ENCODE measurements around the gene ADAMTSL3. TPM values are rescaled to one million over a fixed set of nuclear protein-coding genes. Genes with fewer than 3 reads are reported as not detected.

ADAMTSL3 gene
- total and polyA plus RNA-seq, 7 experiments from 2014 or later: not detected

DNA sequence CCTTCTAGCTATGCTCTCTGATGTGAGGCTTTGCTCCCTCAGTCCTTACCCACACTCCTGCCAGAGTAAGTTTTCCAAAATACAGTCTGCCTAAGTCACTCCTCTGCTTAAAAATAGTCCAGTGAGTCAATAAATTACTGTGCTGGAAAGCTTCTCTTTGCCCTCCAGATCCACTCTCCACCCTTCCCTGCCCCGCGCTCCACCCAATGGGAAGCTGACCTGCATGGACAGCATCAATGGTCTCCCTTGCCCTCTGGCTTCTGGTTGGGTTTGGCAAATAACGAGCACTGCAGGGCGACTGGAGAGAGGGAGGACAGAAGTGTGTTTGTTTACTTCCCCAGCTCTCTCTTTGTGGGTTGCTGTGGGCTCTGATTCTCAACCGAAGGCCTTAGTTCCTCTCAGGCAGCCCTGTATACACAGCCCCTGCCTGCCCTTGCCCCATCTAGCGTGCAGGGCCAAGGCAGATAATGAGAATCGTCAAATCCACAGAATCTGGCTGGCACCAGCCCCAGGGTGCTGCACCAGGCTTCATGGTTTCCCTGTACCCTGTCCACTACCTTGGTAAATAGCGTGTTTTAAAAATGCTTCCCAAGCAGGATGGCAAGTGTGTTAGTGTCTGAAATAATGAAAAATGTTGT is 110.4 kb downstream of the ADAMTSL3 start:
- CTCF ChIA-PET: no interaction called here
- H3K27me3 Mint-ChIP-seq: peaks cover 0 to 17% (median 5%) of the 10 kb centered on the region in 5 donors
- ATAC-seq (no peak), DNase-seq (no peak)
- peaks cover 0 to 9% (median 1%) of the 10 kb centered on the region in 11 donors for H3K9me3 Mint-ChIP-seq
- Histone ChIP-seq H3K4me1 (ENCODE audit: control insufficient read depth in 2 of 2, insufficient read depth in 2 of 2, low read length in 2 of 2) (no peaks in the 10 kb centered on the region), H3K4me3 (ENCODE audit: low read length) (no peak overlapping the region), H3K27me3 (ENCODE audit: control insufficient read depth in 2 of 2, insufficient read depth in 2 of 2, low read length in 2 of 2) (no peaks in the 10 kb centered on the region), H3K27ac (ENCODE audit: low read depth, low read length) (no peak overlapping the region), H3K9me3 (ENCODE audit: control insufficient read depth in 2 of 3, low read length in 3 of 3) (no peaks in the 10 kb centered on the region), H3K36me3 (ENCODE audit: control insufficient read depth in 2 of 3, insufficient read depth in 3 of 3, low read length in 3 of 3) (no peaks in the 10 kb centered on the region)
- POLR2A ChIA-PET: no interaction called here
- no peaks in the 10 kb centered on the region for H3K4me1 Mint-ChIP-seq
- H3K36me3 Mint-ChIP-seq: no peaks in the 10 kb centered on the region
- no peak overlapping the region for H3K4me3 Mint-ChIP-seq
- peak overlapping the region in 1 of 9 donors; percentile 21 for H3K27ac Mint-ChIP-seq
- intact Hi-C loops (cut with micrococcal nuclease): no loop called here

DNA sequence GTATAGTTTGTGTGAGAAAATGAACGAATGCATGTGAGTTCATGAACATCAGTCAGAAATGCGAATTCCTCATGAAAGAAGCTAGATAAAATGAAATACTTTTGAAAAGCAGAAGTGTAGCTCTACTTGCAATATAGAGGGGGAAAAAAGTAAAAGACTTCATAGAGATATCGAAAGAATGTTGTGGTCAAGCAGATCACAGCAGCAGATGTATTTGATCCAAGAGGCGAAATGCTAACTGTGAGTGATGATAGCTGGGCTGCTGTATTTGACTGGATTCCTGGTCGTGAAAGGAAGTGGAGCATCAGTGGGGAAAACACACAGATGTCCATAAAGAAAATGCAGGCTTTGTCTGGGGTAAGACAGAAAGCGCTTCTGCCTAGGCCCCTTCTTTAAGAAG is 112.4 kb downstream of the ADAMTSL3 start:
- H3K4me1 Mint-ChIP-seq: no peaks in the 10 kb centered on the region
- no peak overlapping the region for H3K27ac ChIP-seq (ENCODE audit: low read depth, low read length)
- H3K4me1 ChIP-seq (ENCODE audit: control insufficient read depth in 2 of 2, insufficient read depth in 2 of 2, low read length in 2 of 2): no peaks in the 10 kb centered on the region

DNA sequence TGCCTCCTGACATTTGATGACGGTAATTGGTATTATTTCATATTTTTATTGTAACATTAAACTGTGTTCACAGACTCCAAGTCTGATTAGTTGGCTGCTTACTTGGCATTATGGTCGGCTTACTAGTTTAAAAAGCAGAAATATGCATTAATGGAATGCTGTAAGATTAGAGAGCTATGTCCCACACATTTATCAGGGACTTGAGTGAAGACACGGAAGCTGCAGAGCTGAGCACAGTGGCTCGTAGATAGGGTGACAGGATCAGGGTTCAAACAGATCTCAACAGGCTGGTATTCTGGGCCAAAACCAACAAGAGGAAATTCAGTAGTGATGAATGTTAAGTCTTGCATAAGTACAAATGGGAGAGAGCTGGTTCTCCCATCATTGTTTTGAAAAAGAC is 113.8 kb downstream of the ADAMTSL3 start:
- ChIA-PET CTCF (interaction anchor here (0.9 kb wide), 1 partner anchor 10 kb away, joined by 3 read pairs; no protein-coding TSS in a partner anchor), POLR2A (no interaction called here)
- DNase-seq: no peak
- no peak for ATAC-seq
- Histone ChIP-seq H3K27ac (ENCODE audit: low read depth, low read length) (no peak overlapping the region), H3K9me3 (ENCODE audit: control insufficient read depth in 2 of 3, low read length in 3 of 3) (no peaks in the 10 kb centered on the region), H3K4me3 (ENCODE audit: low read length) (no peak overlapping the region), H3K36me3 (ENCODE audit: control insufficient read depth in 2 of 3, insufficient read depth in 3 of 3, low read length in 3 of 3) (no peaks in the 10 kb centered on the region), H3K27me3 (ENCODE audit: control insufficient read depth in 2 of 2, insufficient read depth in 2 of 2, low read length in 2 of 2) (no peaks in the 10 kb centered on the region), H3K4me1 (ENCODE audit: control insufficient read depth in 2 of 2, insufficient read depth in 2 of 2, low read length in 2 of 2) (no peaks in the 10 kb centered on the region)
- H3K27me3 Mint-ChIP-seq: peaks cover 0 to 25% (median 9%) of the 10 kb centered on the region in 5 donors
- no peaks in the 10 kb centered on the region for H3K36me3 Mint-ChIP-seq
- H3K4me1 Mint-ChIP-seq: no peaks in the 10 kb centered on the region
- H3K4me3 Mint-ChIP-seq: no peak overlapping the region
- H3K9me3 Mint-ChIP-seq: peaks cover 0 to 5% (median 0%) of the 10 kb centered on the region in 11 donors
- H3K27ac Mint-ChIP-seq: no peak overlapping the region
- intact Hi-C loops (cut with micrococcal nuclease): no loop called here

More for the DNA sequence above, 112.4 kb downstream of the ADAMTSL3 start:
- ChIA-PET POLR2A (no interaction called here), CTCF (no interaction called here)
- Mint-ChIP-seq H3K9me3 (peaks cover 0 to 5% (median 0%) of the 10 kb centered on the region in 11 donors), H3K4me3 (no peak overlapping the region), H3K27ac (no peak overlapping the region), H3K27me3 (peaks cover 0 to 17% (median 7%) of the 10 kb centered on the region in 5 donors), H3K36me3 (no peaks in the 10 kb centered on the region)
- H3K9me3 ChIP-seq (ENCODE audit: control insufficient read depth in 2 of 3, low read length in 3 of 3): no peaks in the 10 kb centered on the region
- intact Hi-C loops (cut with micrococcal nuclease): no loop called here
- ATAC-seq (no peak), DNase-seq (no peak)
- H3K27me3 ChIP-seq (ENCODE audit: control insufficient read depth in 2 of 2, insufficient read depth in 2 of 2, low read length in 2 of 2): no peaks in the 10 kb centered on the region
- H3K36me3 ChIP-seq (ENCODE audit: control insufficient read depth in 2 of 3, insufficient read depth in 3 of 3, low read length in 3 of 3): no peaks in the 10 kb centered on the region
- no peak overlapping the region for H3K4me3 ChIP-seq (ENCODE audit: low read length)

DNA sequence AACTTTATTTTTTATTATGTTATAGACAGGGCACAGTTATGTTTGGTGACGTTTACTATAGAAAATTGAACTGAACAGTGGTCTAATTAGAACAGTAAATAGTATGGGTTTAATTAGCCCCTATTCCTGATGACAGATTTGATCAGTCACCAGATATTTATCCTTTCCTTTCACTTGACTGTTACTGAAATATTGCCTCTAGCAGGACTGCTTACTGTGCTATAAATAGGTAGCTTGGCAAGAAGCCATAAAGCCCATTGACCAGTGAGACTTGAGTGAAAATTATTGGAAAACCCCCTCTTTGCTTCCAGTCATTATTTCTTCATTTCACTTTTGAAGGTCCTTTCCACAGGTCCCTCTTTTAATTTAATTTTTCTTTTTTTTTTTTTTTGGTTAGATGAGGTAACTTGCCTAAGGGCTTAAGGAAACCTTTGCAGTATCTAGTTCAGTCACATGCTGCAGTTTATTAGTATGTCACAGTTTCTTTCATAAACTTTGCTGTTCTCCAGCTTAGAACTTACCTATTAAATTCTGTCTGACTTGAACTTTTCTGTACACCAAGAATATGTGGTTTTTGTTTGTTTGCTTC is 115.6 kb downstream of the ADAMTSL3 start:
- ATAC-seq (no peak), DNase-seq (no peak)
- Histone ChIP-seq H3K27me3 (ENCODE audit: control insufficient read depth in 2 of 2, insufficient read depth in 2 of 2, low read length in 2 of 2) (no peaks in the 10 kb centered on the region), H3K9me3 (ENCODE audit: control insufficient read depth in 2 of 3, low read length in 3 of 3) (no peaks in the 10 kb centered on the region), H3K27ac (ENCODE audit: low read depth, low read length) (no peak overlapping the region), H3K4me1 (ENCODE audit: control insufficient read depth in 2 of 2, insufficient read depth in 2 of 2, low read length in 2 of 2) (no peaks in the 10 kb centered on the region), H3K36me3 (ENCODE audit: control insufficient read depth in 2 of 3, insufficient read depth in 3 of 3, low read length in 3 of 3) (no peaks in the 10 kb centered on the region), H3K4me3 (ENCODE audit: low read length) (no peak overlapping the region)
- intact Hi-C loops (cut with micrococcal nuclease): no loop called here
- H3K4me1 Mint-ChIP-seq: no peaks in the 10 kb centered on the region
- POLR2A ChIA-PET: no interaction called here
- H3K9me3 Mint-ChIP-seq: peaks cover 0 to 5% (median 0%) of the 10 kb centered on the region in 11 donors
- CTCF ChIA-PET: no interaction called here
- H3K36me3 Mint-ChIP-seq: no peaks in the 10 kb centered on the region
- no peak overlapping the region for H3K4me3 Mint-ChIP-seq
- H3K27ac Mint-ChIP-seq: no peak overlapping the region
- peaks cover 0 to 37% (median 15%) of the 10 kb centered on the region in 5 donors for H3K27me3 Mint-ChIP-seq

DNA sequence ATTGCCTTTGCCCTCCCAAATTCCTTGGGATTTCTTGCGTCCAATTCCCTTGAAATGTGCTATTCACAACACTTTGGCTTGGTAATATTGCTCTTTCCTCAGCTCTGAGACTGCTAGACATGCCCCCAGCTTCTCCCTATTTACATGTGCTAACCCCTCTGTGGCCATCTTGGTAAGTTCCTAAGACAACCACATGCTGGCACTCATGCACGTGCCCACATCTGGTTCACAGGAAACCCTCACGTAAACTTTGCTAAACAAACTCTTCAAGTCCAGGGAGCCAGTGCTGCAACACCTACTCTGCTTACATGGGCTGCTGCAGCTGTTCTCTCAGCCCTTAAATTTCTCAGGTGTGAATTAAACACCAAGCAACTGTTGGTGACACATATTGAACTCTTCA is 121.8 kb downstream of the ADAMTSL3 start:
- Histone ChIP-seq H3K27me3 (ENCODE audit: control insufficient read depth in 2 of 2, insufficient read depth in 2 of 2, low read length in 2 of 2) (no peaks in the 10 kb centered on the region), H3K4me1 (ENCODE audit: control insufficient read depth in 2 of 2, insufficient read depth in 2 of 2, low read length in 2 of 2) (no peaks in the 10 kb centered on the region), H3K9me3 (ENCODE audit: control insufficient read depth in 2 of 3, low read length in 3 of 3) (no peaks in the 10 kb centered on the region), H3K27ac (ENCODE audit: low read depth, low read length) (no peak overlapping the region), H3K4me3 (ENCODE audit: low read length) (no peak overlapping the region), H3K36me3 (ENCODE audit: control insufficient read depth in 2 of 3, insufficient read depth in 3 of 3, low read length in 3 of 3) (no peaks in the 10 kb centered on the region)
- ChIA-PET POLR2A (no interaction called here), CTCF (no interaction called here)
- intact Hi-C loops (cut with micrococcal nuclease): no loop called here
- peaks cover 0 to 49% (median 27%) of the 10 kb centered on the region in 5 donors for H3K27me3 Mint-ChIP-seq
- H3K4me1 Mint-ChIP-seq: no peaks in the 10 kb centered on the region
- H3K9me3 Mint-ChIP-seq: peaks cover 0 to 19% (median 8%) of the 10 kb centered on the region in 11 donors
- H3K27ac Mint-ChIP-seq: no peak overlapping the region
- no peaks in the 10 kb centered on the region for H3K36me3 Mint-ChIP-seq
- H3K4me3 Mint-ChIP-seq: no peak overlapping the region
- ATAC-seq: no peak
- no peak for DNase-seq

DNA sequence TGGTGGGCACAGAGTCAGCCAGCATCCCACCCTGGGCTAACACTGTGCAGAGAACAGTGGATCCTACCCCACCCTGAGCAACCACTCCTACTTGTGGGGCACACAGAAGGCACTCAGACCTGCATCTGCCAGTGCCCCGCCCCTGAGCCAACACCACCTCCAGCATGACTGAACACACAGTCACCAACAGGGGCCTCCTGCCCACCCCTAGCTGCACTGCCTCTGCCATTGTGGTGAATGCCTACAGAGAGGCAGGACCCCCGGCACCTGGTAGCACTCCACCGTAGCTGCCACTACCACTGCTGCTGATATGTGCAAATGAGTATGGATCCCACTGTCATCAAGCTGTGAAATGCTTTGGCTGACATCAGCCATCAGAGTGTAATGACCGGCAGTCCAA is 123.1 kb downstream of the ADAMTSL3 start:
- ATAC-seq: no peak
- no peaks in the 10 kb centered on the region for H3K9me3 ChIP-seq (ENCODE audit: control insufficient read depth in 2 of 3, low read length in 3 of 3)

DNA sequence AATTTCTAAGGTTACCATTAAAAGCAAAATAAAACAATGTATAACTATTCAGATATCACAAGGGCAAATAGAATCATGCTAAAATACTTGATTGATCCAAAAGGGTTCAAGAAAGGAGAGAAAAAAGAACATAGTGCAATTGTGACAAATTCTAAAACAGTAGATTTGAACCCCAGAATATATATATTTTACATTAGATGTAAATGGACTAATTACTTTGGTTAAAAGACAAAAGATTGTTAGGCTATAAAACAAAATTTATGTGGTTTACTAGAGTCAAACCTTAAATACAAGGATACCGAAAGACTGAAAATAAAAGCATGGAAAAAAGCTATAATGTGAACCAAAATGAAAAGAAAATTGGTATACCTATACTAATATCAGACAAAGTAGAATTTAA is 129.3 kb downstream of the ADAMTSL3 start:
- Histone ChIP-seq H3K27ac (ENCODE audit: low read depth, low read length) (no peak overlapping the region), H3K9me3 (ENCODE audit: control insufficient read depth in 2 of 3, low read length in 3 of 3) (no peaks in the 10 kb centered on the region), H3K4me3 (ENCODE audit: low read length) (no peak overlapping the region), H3K27me3 (ENCODE audit: control insufficient read depth in 2 of 2, insufficient read depth in 2 of 2, low read length in 2 of 2) (no peaks in the 10 kb centered on the region), H3K36me3 (ENCODE audit: control insufficient read depth in 2 of 3, insufficient read depth in 3 of 3, low read length in 3 of 3) (no peaks in the 10 kb centered on the region), H3K4me1 (ENCODE audit: control insufficient read depth in 2 of 2, insufficient read depth in 2 of 2, low read length in 2 of 2) (no peaks in the 10 kb centered on the region)
- Mint-ChIP-seq H3K4me1 (no peaks in the 10 kb centered on the region), H3K9me3 (peaks cover 0 to 26% (median 8%) of the 10 kb centered on the region in 11 donors), H3K27me3 (peaks cover 0 to 13% (median 11%) of the 10 kb centered on the region in 5 donors), H3K4me3 (no peak overlapping the region), H3K36me3 (no peaks in the 10 kb centered on the region), H3K27ac (no peak overlapping the region)
- intact Hi-C loops (cut with micrococcal nuclease): no loop called here
- no peak for DNase-seq
- CTCF ChIA-PET: no interaction called here
- no peak for ATAC-seq
- POLR2A ChIA-PET: no interaction called here

More for the DNA sequence above, 123.1 kb downstream of the ADAMTSL3 start:
- no peaks in the 10 kb centered on the region for H3K4me1 ChIP-seq (ENCODE audit: control insufficient read depth in 2 of 2, insufficient read depth in 2 of 2, low read length in 2 of 2)
- no peak for DNase-seq
- Mint-ChIP-seq H3K4me1 (no peaks in the 10 kb centered on the region), H3K27ac (no peak overlapping the region), H3K27me3 (peaks cover 0 to 48% (median 26%) of the 10 kb centered on the region in 5 donors), H3K36me3 (no peaks in the 10 kb centered on the region), H3K9me3 (peaks cover 0 to 24% (median 9%) of the 10 kb centered on the region in 11 donors), H3K4me3 (no peak overlapping the region)
- no peaks in the 10 kb centered on the region for H3K27me3 ChIP-seq (ENCODE audit: control insufficient read depth in 2 of 2, insufficient read depth in 2 of 2, low read length in 2 of 2)
- intact Hi-C loops (cut with micrococcal nuclease): no loop called here
- H3K36me3 ChIP-seq (ENCODE audit: control insufficient read depth in 2 of 3, insufficient read depth in 3 of 3, low read length in 3 of 3): no peaks in the 10 kb centered on the region
- POLR2A ChIA-PET: no interaction called here
- no peak overlapping the region for H3K27ac ChIP-seq (ENCODE audit: low read depth, low read length)
- H3K4me3 ChIP-seq (ENCODE audit: low read length): no peak overlapping the region
- CTCF ChIA-PET: no interaction called here
